Caco-2 (cell line): ENCODE data around the gene SLC6A2. TPM values are rescaled to one million over a fixed set of nuclear protein-coding genes. Genes with fewer than 3 reads are reported as not detected.

ENCODE experiments used
- BruUV-seq: library from RNA; stranded (reverse); fragments of 400-500 nt; replicated peaks from 2 replicates; lab custom pipeline; 2021; lab: Mats Ljungman, UMichigan
- CTCF ChIA-PET: fragments of 300-600 bp; sonication (Branson Sonifier 250); formaldehyde crosslinking; loops from one replicate; lab custom pipeline; 2022; ENCODE audit warnings: antibody characterized with exemption; lab: Charles Lee
- POLR2A ChIA-PET: fragments of 300-600 bp; sonication (Branson Sonifier 250); formaldehyde crosslinking; loops from one replicate; lab custom pipeline; 2022; ENCODE audit warnings: antibody characterized with exemption; lab: Charles Lee
- DNase-seq, 2 experiments: peaks; one replicate each; pipeline versions ENCODE4 v3.0.0 to v3.0.0-alpha.2; 2020 to 2022
- H3K27me3 ChIP-seq: replicated peaks from 2 replicates; pipeline ENCODE4 v1.6.0; 2011; ENCODE audit warnings: low read length; ENCODE audit not compliant: control insufficient read depth, insufficient read depth
- H3K36me3 ChIP-seq: 2 replicates; pipeline ENCODE4 v1.5.1; 2011; ENCODE audit warnings: low read length; ENCODE audit not compliant: control insufficient read depth, insufficient read depth
- H3K4me1 ChIP-seq: fragments of 250-450 bp; sonication (Bioruptor Pico); 2 replicates; pipeline ENCODE4 v1.5.1; 2020; ENCODE audit warnings: mild to moderate bottlenecking
- H3K4me3 ChIP-seq: 2 replicates; pipeline ENCODE4 v1.5.1; 2011; ENCODE audit warnings: low read depth, mild to moderate bottlenecking, control low read depth, low read length
- H3K9me3 ChIP-seq: fragments of 250-450 bp; sonication (Bioruptor Pico); 2 replicates; pipeline ENCODE4 v1.5.1; 2020; ENCODE audit warnings: mild to moderate bottlenecking, moderate library complexity
- H3K27ac Mint-ChIP-seq: one replicate; pipeline ENCODE4 v1.8.0; 2022; ENCODE audit warnings: mixed read lengths; ENCODE audit not compliant: unreplicated experiment
- H3K27me3 Mint-ChIP-seq: one replicate; pipeline ENCODE4 v1.8.0; 2022; ENCODE audit warnings: mixed read lengths; ENCODE audit not compliant: insufficient read depth, unreplicated experiment
- H3K36me3 Mint-ChIP-seq: one replicate; pipeline ENCODE4 v1.8.0; 2022; ENCODE audit warnings: mild to moderate bottlenecking, mixed read lengths; ENCODE audit not compliant: insufficient read depth, unreplicated experiment
- H3K4me1 Mint-ChIP-seq: one replicate; pipeline ENCODE4 v1.8.0; 2022; ENCODE audit warnings: low read depth, mixed read lengths; ENCODE audit not compliant: unreplicated experiment
- H3K4me3 Mint-ChIP-seq: one replicate; pipeline ENCODE4 v1.8.0; 2022; ENCODE audit warnings: mild to moderate bottlenecking, moderate library complexity, mixed read lengths; ENCODE audit not compliant: unreplicated experiment
- H3K9me3 Mint-ChIP-seq: one replicate; pipeline ENCODE4 v1.8.0; 2022; ENCODE audit warnings: mixed read lengths; ENCODE audit not compliant: unreplicated experiment
- intact Hi-C: fragments of 100-400 bp; cut with micrococcal nuclease; formaldehyde crosslinking; loops from one replicate; pipeline ENCODE4 v1.10.0; 2022; ENCODE audit not compliant: unreplicated experiment
- total RNA-seq: library from RNA; stranded (reverse); gene quantifications from 2 replicates; pipeline ENCODE4 v1.2.3, GENCODE V29; 2022
- TF ChIP-seq, protein P1 (sequence below), 2 experiments: fragments of 200-600 bp in 1 of 2; IDR thresholded peaks; 1 replicate in 1 of 2; 2 replicates in 1 of 2; pipeline versions ENCODE4 v1.5.1 to v1.8.0; 2011 to 2022; ENCODE audit warnings: antibody characterized with exemption in 1 of 2, control low read depth in 1 of 2, inconsistent platforms in 1 of 2, low read depth in 1 of 2, low read length in 1 of 2, mild to moderate bottlenecking in 1 of 2, moderate library complexity in 1 of 2; ENCODE audit not compliant: insufficient read depth in 1 of 2, severe bottlenecking in 1 of 2, unreplicated experiment in 1 of 2

SLC6A2 gene
- total RNA-seq, 1 experiment from 2014 or later: not detected

DNA sequence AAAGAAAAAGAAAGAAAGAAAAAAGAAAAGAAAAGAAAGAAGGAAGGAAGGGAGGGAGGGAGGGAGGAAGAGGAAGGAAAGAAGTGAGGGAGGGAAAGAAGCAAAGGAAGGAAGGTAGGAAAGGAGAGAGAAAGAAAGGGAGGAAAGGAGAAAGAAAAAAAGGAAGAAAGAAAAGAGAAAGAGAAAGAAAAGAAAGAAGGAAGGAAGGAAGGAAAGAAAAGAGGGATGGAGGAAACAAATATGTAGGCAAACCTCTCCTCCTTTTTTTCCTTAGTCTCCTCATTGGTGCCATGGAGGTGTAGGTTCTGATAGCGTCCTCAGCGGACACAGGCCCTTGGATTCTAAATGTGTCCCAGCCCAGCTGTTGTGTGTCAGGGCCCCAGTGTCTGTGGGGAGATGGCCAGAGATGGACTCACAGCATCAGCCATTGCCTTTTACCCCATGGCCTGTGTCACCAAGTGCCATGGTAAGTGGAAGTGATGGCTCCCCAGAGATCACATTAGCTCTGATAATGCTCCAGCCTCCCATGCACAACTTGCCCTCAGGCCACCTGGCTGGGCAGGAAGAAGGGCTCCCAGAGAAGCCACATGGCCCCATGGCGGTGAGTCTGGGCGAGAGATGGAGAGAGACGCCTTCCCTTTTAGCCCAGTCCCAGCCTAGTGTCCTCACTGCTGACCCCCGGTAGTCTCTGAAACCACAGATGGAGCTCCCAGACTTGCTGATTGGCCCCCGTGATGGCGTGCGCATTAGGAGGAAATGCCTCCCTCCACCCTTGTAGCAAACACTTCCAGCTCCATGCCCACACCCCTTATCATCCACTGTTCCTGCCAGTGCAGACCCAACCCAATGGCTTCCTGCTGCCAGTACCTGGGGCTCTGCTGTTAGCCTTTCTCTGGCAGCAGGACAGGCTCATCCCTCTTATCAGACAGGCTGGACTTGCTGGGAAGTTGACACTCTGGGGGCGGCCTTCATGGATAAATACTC, 3.7 kb upstream of the SLC6A2 start:
- no peak for DNase-seq
- Mint-ChIP-seq H3K27ac (no peak overlapping the region), H3K9me3 (no peaks in the 10 kb centered on the region), H3K36me3 (no peaks in the 10 kb centered on the region), H3K27me3 (peaks cover 27% of the 10 kb centered on the region), H3K4me1 (no peaks in the 10 kb centered on the region), H3K4me3 (no peak overlapping the region)
- CTCF ChIA-PET: no interaction called here
- TF ChIP-seq, protein P1, sequence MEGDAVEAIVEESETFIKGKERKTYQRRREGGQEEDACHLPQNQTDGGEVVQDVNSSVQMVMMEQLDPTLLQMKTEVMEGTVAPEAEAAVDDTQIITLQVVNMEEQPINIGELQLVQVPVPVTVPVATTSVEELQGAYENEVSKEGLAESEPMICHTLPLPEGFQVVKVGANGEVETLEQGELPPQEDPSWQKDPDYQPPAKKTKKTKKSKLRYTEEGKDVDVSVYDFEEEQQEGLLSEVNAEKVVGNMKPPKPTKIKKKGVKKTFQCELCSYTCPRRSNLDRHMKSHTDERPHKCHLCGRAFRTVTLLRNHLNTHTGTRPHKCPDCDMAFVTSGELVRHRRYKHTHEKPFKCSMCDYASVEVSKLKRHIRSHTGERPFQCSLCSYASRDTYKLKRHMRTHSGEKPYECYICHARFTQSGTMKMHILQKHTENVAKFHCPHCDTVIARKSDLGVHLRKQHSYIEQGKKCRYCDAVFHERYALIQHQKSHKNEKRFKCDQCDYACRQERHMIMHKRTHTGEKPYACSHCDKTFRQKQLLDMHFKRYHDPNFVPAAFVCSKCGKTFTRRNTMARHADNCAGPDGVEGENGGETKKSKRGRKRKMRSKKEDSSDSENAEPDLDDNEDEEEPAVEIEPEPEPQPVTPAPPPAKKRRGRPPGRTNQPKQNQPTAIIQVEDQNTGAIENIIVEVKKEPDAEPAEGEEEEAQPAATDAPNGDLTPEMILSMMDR (IDR thresholded peaks at IDR 0.05; ENCODE audit: insufficient read depth in 1 of 2, low read depth in 1 of 2, low read length in 1 of 2, severe bottlenecking in 1 of 2, unreplicated experiment in 1 of 2): no peak
- Histone ChIP-seq H3K4me3 (no peak overlapping the region), H3K36me3 (no peaks in the 10 kb centered on the region), H3K27me3 (no peaks in the 10 kb centered on the region), H3K9me3 (no peaks in the 10 kb centered on the region), H3K4me1 (no peaks in the 10 kb centered on the region)
- no TSS peak for BruUV-seq
- intact Hi-C loops: no loop called here
- POLR2A ChIA-PET: no interaction called here

- no TSS peak for BruUV-seq
- Histone ChIP-seq H3K9me3 (no peaks in the 10 kb centered on the region), H3K36me3 (no peaks in the 10 kb centered on the region), H3K27me3 (no peaks in the 10 kb centered on the region), H3K4me3 (no peak overlapping the region), H3K4me1 (no peaks in the 10 kb centered on the region)
- intact Hi-C loops: no loop called here
- TF ChIP-seq, protein P1 (IDR thresholded peaks at IDR 0.05; ENCODE audit: insufficient read depth in 1 of 2, low read depth in 1 of 2, low read length in 1 of 2, severe bottlenecking in 1 of 2, unreplicated experiment in 1 of 2): no peak
- POLR2A ChIA-PET: no interaction called here
- peaks cover 21% of the 10 kb centered on the region for H3K27me3 Mint-ChIP-seq
- H3K9me3 Mint-ChIP-seq: no peaks in the 10 kb centered on the region
- no peak overlapping the region for H3K27ac Mint-ChIP-seq
- no peaks in the 10 kb centered on the region for H3K36me3 Mint-ChIP-seq
- H3K4me3 Mint-ChIP-seq: no peak overlapping the region
- H3K4me1 Mint-ChIP-seq: no peaks in the 10 kb centered on the region
- CTCF ChIA-PET: no interaction called here
- no peak for DNase-seq
These were observed 2.7 kb upstream of the SLC6A2 start for GRCh38 chr16:55653106-55653505.

DNA sequence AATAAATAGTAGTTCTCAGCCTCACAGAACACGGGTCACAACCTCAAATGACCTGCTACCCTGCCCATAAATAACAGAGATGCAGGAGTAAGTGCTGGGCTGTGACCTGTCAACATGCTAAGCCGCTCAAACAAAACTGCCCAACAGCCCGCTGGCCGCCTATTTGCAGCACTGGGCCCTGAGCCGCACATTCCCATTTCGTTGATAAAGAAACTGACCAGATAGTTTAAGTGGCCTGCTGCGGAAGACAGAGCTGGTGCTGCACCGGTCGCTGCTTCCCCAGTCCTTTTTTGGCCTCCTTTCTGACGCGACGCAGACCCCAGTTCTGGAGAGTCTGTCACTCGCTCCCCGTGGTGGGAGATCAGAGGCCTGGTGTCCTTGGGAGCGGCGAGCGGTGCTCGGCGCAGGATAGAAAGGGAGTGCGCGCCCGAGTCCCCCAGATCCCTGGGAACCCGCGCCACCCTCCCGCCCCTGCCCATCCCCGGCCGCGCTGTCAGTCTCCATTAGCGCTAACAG, 349 bp upstream of the SLC6A2 start:
- CTCF ChIA-PET: no interaction called here
- Histone ChIP-seq H3K4me3 (no peak overlapping the region), H3K36me3 (no peaks in the 10 kb centered on the region), H3K9me3 (no peaks in the 10 kb centered on the region), H3K4me1 (no peaks in the 10 kb centered on the region), H3K27me3 (no peaks in the 10 kb centered on the region)
- H3K4me3 Mint-ChIP-seq: no peak overlapping the region
- peaks cover 14% of the 10 kb centered on the region for H3K27me3 Mint-ChIP-seq
- H3K36me3 Mint-ChIP-seq: no peaks in the 10 kb centered on the region
- H3K4me1 Mint-ChIP-seq: no peaks in the 10 kb centered on the region
- intact Hi-C loops: no loop called here
- H3K27ac Mint-ChIP-seq: no peak overlapping the region
- TF ChIP-seq, protein P1 (IDR thresholded peaks at IDR 0.05; ENCODE audit: insufficient read depth in 1 of 2, low read depth in 1 of 2, low read length in 1 of 2, severe bottlenecking in 1 of 2, unreplicated experiment in 1 of 2): no peak
- no TSS peak for BruUV-seq
- H3K9me3 Mint-ChIP-seq: no peaks in the 10 kb centered on the region
- DNase-seq: no peak
- POLR2A ChIA-PET: no interaction called here
